SKM-1 (cell line): ENCODE results near the gene DNLZ.
"Not testable (repeated sequence)": the region's sequence is repeated elsewhere in the genome, so short reads cannot be mapped to it uniquely, and the experiment has no call there.

ENCODE experiments used
- DNase-seq: peaks from one replicate; lab custom pipeline; 2025; ENCODE audit not compliant: unreplicated experiment; lab: John Stamatoyannopoulos, UW

Gene DNLZ

GRCh38 chr9:136320972-136321371 is 42.6 kb downstream of the DNLZ start:
- not testable (repeated sequence) for DNase-seq

- DNase-seq: not testable (repeated sequence)
These were observed 43.6 kb downstream of the DNLZ start for GRCh38 chr9:136319955-136320354.

- not testable (repeated sequence) for DNase-seq
These were observed 44.3 kb downstream of the DNLZ start for GRCh38 chr9:136319244-136319643.

GRCh38 chr9:136318776-136319241 is 44.7 kb downstream of the DNLZ start:
- no peak for DNase-seq

- no peak for DNase-seq
These were observed 45.3 kb downstream of the DNLZ start for GRCh38 chr9:136318111-136318775.

- DNase-seq: no peak
These were observed 45.8 kb downstream of the DNLZ start for GRCh38 chr9:136317695-136318094.

GRCh38 chr9:136316896-136317676 is 46.5 kb downstream of the DNLZ start:
- no peak for DNase-seq

- no peak for DNase-seq
These were observed 47.2 kb downstream of the DNLZ start for GRCh38 chr9:136316271-136316751.

- no peak for DNase-seq
These were observed 48.6 kb downstream of the DNLZ start for GRCh38 chr9:136314944-136315343.

- no peak for DNase-seq
These were observed 49.5 kb downstream of the DNLZ start for GRCh38 chr9:136314056-136314416.

- no peak for DNase-seq
These were observed 50.2 kb downstream of the DNLZ start for GRCh38 chr9:136313111-136314055.

- DNase-seq: no peak
These were observed 51.1 kb downstream of the DNLZ start for GRCh38 chr9:136312436-136312835.

- DNase-seq: no peak
These were observed 51.6 kb downstream of the DNLZ start for GRCh38 chr9:136312009-136312375.

- no peak for DNase-seq
These were observed 52.2 kb downstream of the DNLZ start for GRCh38 chr9:136311051-136312008.

- no peak for DNase-seq
These were observed 53.1 kb downstream of the DNLZ start for GRCh38 chr9:136310273-136311030.

GRCh38 chr9:136309806-136310220 is 53.7 kb downstream of the DNLZ start:
- no peak for DNase-seq
